OCI-M1 (cell line): ENCODE measurements around the gene RANGAP1.
A peak's percentile ranks its signal among the peaks of the same experiment; 100 is the strongest.

Experiments
- DNase-seq: peaks from one replicate; lab custom pipeline; 2025; lab: John Stamatoyannopoulos, UW

RANGAP1 gene

DNA sequence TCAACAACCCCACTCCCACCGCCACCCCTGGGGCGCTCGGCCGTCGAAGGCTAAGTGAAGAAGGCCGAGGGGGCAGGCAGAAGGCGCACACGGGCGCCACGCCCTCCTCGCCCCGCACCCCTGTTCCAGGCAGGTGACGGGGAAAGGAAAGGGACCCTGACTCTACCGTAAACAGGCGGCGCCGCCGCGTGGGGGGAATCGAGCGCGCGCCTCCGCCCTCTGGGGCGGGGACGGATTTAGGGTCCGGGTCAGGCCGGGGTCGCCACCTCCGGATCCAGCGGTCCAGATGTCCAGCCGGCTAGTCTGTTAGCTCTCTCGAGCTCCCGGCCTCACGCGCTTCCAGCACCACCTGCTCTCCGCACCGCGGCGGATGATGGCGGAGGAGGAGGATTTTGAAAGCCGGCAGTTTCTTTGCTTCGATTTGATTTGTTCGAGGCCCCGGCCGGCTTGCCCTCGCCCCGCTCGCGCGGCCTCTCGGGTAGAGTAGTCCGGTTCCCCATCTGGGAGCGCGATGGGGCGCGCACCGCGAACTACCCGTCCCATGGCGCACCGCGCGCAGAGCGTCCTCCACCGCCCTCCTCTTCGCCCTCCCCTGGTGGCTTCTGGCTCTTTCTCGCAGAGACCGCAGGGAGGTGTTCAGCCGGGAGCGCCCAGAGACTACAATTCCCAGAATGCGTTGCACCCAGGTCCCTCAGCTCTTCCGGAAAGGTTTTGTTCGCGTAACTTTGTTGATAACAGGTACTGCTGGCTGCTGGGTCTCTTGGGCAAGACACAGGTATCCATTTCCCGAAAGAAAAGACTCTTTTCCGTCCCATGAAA, at the start of gene RANGAP1:
Gene RANGAP1, minus strand, starts transcription at position 368 of the 819 bp plus-strand sequence. CDS start 5,143 bp downstream, outside the sequence.
- peak; percentile 99 for DNase-seq

- DNase-seq, result no peak
Measured at GRCh38 chr22:41334951-41335635, 49.1 kb upstream of the RANGAP1 start.

DNA sequence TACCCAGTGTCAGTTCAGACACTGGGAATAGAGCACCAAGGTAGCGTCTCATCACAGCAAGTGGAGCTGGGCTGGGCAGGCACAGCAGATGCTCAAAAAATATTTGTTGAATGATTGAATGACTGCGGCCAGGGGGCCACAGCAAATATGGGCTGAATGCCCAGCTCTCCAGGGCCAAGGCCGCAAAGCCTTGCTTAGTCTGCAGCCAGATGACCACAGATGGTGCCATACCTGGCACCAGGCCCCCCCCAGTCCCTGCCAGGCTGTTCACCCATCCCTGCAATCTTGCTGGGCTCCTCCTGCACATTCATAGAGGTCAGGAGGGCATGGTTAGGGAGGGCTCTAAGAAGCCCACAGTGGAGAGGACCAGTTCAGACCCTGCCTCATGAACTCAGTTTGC, 48.2 kb upstream of the RANGAP1 start:
- no peak for DNase-seq

DNA sequence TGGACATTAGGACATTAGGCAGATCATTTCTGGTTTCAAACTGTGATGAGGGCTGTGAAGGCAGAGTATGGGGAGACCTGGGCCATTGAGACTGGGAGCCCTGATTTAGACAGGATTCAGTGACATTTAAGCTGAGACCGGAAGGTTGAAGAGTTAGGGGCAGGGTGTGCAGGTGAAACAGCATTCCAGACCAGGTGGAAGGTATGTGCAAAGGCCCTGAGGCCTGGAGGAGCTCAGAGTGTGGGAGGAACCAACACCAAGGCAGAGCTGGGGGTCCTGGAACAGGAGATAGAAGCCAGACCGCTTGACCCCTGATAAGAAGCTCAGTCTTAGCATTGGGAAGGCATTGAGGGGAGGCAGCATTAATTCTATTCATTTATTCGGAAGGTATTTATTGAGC, 47.8 kb upstream of the RANGAP1 start:
- DNase-seq, result no peak

DNA sequence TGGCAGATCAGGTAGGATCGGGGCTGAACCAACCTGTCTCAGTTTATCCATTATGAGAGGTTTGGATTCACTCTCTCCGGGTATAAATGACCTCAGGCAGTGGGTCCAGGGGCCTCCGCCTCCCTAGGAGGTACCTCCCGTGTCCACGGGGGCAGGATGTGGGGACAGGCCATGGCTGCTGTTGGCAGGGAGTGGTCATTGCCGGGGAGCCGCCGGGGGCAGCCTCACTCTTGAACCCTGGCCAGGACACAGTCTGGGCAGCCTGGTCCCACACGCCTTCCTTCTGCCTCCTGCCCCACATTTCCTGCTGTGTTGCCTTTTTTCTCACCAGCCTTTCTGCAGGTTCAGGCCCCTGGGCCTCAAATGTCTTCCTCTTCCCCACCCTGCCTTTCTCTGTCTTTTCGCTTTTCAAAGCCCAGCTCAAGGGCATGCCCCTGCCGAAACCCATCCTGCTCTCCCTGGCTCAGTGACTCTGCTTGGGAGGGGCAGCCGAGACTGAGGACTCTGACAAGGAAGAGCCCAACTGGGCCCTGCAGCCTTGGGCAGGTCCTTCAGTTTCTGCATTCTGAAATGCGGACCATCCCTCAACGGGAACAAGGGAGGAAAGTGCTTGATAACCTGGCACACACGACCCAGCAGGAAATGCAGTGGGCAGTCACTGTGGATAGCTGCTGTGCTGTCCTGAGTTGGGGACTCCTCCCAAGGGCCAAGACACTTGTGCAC, 46.4 kb upstream of the RANGAP1 start:
- no peak for DNase-seq

GRCh38 chr22:41330169-41330568, 44.2 kb upstream of the RANGAP1 start:
- DNase-seq, result no peak

- no peak for DNase-seq
Measured at GRCh38 chr22:41327124-41327523, 41.1 kb upstream of the RANGAP1 start.

DNA sequence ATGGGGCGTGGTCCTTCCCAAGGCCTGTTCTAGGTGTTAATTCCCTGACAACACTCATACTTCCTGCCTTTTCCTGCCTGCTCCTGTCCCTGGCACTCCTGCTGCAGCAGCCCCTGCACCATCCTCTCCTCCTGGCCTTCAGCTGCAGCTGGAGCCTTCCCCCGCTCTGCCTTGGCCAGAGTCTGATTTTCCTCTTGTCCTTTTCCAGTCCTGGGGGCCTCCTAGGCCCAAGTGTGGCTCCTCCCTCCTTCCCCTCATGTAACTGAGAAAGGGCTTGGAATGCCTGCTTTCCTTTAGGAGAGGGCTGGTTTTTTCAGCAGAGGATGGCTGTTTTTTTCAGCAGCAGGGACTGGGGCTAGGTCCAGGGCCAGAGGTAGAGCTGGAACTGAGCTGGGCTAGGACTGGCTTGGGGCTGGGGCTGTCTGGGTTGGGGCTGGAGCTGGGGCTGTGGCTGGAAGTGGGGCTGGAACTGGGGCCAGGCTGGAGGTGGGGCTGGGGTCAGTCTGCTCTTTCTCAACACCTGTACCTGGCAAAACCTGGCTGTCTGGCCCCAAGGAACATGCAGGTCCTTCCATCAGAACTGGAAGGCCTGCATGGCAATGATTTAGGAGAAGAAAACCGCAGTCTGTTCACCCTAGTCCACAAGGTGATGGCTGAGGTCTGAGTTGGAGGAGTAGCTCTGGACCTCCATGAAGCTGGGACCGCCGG, 39.0 kb upstream of the RANGAP1 start:
- no peak for DNase-seq

- no peak for DNase-seq
Measured at GRCh38 chr22:41320416-41321240, 34.6 kb upstream of the RANGAP1 start.

GRCh38 chr22:41315586-41315985, 29.6 kb upstream of the RANGAP1 start:
- DNase-seq, result no peak

GRCh38 chr22:41314821-41315220, 28.8 kb upstream of the RANGAP1 start:
- DNase-seq, result no peak

GRCh38 chr22:41311487-41311886, 25.5 kb upstream of the RANGAP1 start:
- DNase-seq, result peak; percentile 7

GRCh38 chr22:41310336-41310735, 24.3 kb upstream of the RANGAP1 start:
- no peak for DNase-seq

- no peak for DNase-seq
Measured at GRCh38 chr22:41308544-41308947, 22.6 kb upstream of the RANGAP1 start.

DNA sequence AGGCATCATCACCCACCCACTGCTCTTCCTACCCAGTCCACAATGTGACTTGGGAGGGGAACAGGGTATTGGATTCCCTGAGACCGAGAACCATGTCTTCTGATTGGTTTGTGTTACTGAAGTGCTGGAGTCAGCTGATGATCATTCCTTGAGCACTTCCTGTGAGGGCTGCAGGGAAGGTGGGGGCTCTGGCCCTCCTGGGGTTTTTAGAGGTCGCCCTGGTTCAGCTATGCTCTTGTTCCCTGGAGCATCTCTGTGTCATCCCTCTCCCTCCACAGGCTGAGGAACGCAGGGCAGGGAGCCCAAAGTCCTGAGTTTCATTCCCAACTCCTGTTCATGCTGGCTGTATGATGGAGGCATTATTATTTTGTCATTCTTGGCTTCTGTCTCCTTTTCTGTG, 22.1 kb upstream of the RANGAP1 start:
- DNase-seq, result no peak

DNA sequence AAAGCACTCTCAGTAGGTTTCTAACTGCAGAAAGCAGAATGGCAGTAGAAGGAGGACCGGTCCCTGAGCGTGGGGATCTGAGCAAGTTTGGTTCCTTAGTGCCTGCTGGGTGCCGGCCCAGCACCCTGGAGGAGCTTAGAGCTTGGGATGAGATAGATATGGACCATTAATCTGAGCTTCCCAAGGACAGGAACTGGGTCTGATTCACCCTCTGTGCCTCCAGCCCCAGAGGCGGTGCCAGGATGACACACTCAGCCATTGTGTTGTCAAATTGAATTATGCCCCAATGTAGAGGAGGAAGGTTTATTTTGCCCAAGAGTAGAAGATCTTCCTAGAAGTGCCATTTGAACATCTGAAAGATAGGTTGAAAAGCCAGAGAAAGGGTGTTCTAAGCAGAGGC, 19.7 kb upstream of the RANGAP1 start:
- no peak for DNase-seq

DNA sequence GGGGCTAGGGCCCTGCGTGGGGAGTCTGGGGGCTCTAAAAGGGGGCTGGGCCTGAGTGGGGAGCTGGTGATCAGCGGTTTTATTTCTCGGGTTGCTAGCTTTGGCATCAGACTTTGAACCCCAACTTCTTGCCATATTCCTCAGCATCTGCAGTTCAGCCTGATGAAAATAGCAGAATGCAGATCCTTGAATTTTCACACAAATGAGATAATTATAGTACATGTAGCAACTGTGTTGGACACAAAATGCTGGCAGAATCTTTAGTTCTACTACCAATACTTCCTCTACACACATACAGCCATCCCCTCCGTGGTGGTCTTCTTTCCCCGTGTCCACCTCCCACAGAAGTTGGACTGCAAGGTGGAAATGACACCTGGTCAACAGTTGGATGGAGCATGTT, 16.8 kb upstream of the RANGAP1 start:
- peak; percentile 24 for DNase-seq

DNA sequence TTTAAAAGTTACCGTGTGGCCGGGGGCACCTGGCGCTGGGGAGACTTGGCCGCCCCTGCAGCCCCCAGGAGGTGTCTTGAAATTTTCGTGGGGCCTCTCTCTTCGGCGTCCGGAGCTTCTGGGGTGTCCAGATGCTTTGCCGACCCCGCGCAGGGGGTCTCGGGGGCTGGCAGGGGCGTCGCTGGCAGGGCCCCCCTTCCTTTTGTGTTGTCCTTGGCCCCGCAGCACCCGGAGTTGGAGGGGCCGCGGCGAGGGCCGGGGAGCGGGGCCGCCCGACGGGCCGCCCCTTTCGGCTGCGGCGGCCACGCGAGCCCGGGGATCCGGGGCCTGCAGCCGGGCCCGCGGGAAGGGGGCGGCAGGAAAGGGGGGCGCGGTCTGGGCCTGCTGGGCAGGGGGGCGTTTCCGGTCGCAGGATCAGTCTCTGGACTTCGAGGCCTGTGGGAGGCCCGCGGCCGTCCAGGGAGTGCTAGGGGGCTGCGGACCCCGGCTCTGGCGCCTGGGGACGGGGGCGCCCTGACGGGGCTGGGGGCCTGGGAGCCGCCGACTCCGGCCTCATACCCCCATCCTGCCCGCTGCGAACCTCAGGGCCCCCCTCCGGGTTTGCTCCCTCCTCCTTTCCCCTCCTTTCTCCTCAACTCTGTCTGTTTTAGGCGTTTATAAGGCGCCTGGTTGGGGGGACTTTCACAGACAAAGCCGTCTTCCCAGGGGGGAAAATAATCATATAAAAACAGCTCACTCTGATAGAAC, 16.2 kb upstream of the RANGAP1 start:
- no peak for DNase-seq

DNA sequence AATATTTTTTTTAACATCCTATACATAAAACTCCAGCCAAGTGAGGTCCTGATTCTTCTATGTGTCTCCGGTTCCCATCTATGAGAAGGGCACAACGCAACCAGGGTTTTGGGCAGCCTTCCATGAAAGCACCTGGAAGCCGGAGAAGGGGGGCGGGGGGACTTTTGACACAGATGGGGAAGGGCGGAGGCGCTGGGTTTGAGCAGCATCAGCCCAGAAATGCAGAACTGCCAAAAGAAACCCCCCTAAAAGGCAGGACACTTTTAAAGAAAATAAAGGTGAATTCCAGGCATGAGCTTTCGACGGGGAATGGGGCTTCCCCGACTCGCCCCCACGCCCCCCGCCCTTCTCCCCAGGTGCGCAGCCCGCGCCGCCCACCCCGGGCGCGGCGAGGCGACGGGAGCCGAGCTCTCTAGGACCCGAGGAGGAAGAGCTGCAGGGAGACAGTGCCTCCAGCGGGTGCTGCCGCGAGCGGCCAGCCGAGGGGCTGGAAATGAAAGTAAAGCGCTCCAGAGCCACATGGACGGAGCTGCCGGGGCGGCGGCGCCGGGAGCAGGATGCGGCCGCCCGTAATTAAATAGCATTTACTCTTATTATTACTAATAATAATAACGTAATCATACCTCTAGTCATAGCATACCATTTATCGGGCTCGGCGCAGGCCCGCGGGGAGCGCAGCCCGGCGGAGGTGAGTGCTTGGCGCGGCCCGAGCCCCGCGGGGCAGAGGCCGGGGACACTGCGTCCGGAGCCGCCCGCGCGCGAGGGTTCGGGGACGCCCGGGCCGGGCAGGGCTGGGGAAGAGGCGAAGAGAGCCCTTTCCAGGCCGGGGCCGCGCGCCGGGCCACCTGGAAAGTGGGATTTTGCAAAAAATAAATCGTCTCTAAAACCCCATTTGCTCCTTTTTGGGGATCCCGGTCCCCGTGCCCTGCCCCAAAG, 15.4 kb upstream of the RANGAP1 start, which contains the start of gene ZC3H7B:
Gene ZC3H7B, plus strand, starts transcription at position 441 of the 936 bp plus-strand sequence. CDS start 19,136 bp downstream, outside the sequence.
- peak; percentile 89 for DNase-seq
